Spleen (tissue), 11 donors: Measurements from ENCODE around the gene GPC3. TPM values are rescaled to one million over a fixed set of nuclear protein-coding genes. Genes with fewer than 3 reads are reported as not detected.

Experiments
- DNase-seq: peaks from one replicate; pipeline ENCODE4 v3.0.0-alpha.2; 2020
- H3K27ac ChIP-seq, 8 donors: fragments of 200-600 bp; sonication (generic) in 7 of 8; 1 replicate in 4 of 8; 2 replicates in 4 of 8; pipeline versions ENCODE4 v1.5.0 to v1.8.0; 2016 to 2021; ENCODE audit warnings: inconsistent platforms in 4 of 8, mild to moderate bottlenecking in 4 of 8, moderate library complexity in 1 of 8
- H3K27me3 ChIP-seq, 7 donors: fragments of 200-600 bp; sonication (generic) in 6 of 7; replicated peaks in 1 of 7; 1 replicate in 4 of 7; 2 replicates in 3 of 7; pipeline versions ENCODE4 v1.5.0 to v1.8.0; 2016 to 2021; ENCODE audit warnings: inconsistent platforms in 3 of 7, mild to moderate bottlenecking in 1 of 7
- H3K36me3 ChIP-seq, 6 donors: fragments of 200-600 bp; sonication (generic) in 5 of 6; 1 replicate in 4 of 6; 2 replicates in 2 of 6; pipeline versions ENCODE4 v1.5.0 to v1.8.0; 2016 to 2021; ENCODE audit warnings: inconsistent platforms in 2 of 6
- H3K4me1 ChIP-seq, 6 donors: fragments of 200-600 bp; sonication (generic) in 5 of 6; 1 replicate in 3 of 6; 2 replicates in 3 of 6; pipeline versions ENCODE4 v1.5.0 to v1.8.0; 2016 to 2021; ENCODE audit warnings: inconsistent platforms in 3 of 6
- H3K4me3 ChIP-seq, 8 donors: fragments of 200-600 bp; sonication (generic) in 7 of 8; 1 replicate in 4 of 8; 2 replicates in 4 of 8; pipeline versions ENCODE4 v1.5.0 to v1.8.0; 2016 to 2021; ENCODE audit warnings: inconsistent platforms in 4 of 8, mild to moderate bottlenecking in 4 of 8, moderate library complexity in 2 of 8
- H3K9me3 ChIP-seq, 8 donors: fragments of 200-600 bp; sonication (generic) in 7 of 8; 1 replicate in 4 of 8; 2 replicates in 4 of 8; pipeline versions ENCODE4 v1.5.0 to v1.8.0; 2016 to 2021; ENCODE audit warnings: inconsistent platforms in 4 of 8
- POLR2A ChIP-seq, 3 donors: fragments of 450-650 bp; IDR thresholded peaks; one replicate each; pipeline ENCODE4 v1.5.1; 2017; ENCODE audit warnings: antibody characterized with exemption in 3 of 3, mild to moderate bottlenecking in 1 of 3
- POLR2AphosphoS5 ChIP-seq, 3 donors: sonication (generic); formaldehyde crosslinking; IDR thresholded peaks; one replicate each; pipeline ENCODE4 v1.5.1; 2017; ENCODE audit warnings: antibody characterized with exemption in 3 of 3
- WGBS, 5 donors: extraction: QIAGEN DNeasy Blood & Tissue Kit in 3 of 5; methylation state at CpG; one replicate each; pipeline versions ENCODE4 v1.1.5 to v1.1.7; 2013 to 2018; 5-methylcytosine and 5-hydroxymethylcytosine counted together
- intact Hi-C: fragments of 100-400 bp; cut with DNase I; formaldehyde crosslinking; loops from one replicate; pipeline ENCODE4 v1.15.0; 2023; ENCODE audit warnings: low total_unique reads
- polyA plus RNA-seq, 3 donors: library from polyadenylated mRNA; stranded (reverse); fragments of 200-250 nt; gene quantifications; one replicate each; pipeline ENCODE4 v1.2.1, GENCODE V29; 2013
- total RNA-seq, 7 donors: library from RNA; depleted of rRNA in 3 of 7; stranded (reverse); fragments of >200 nt in 3 of 7; fragmentation: NEBNext Ultra II Directional in 4 of 7; extraction: Animal tissue kit (Norgen Biotek cat#: 25700) in 4 of 7; gene quantifications; one replicate each; pipeline versions ENCODE4 v1.1.0 to v1.2.1, GENCODE V29; 2016 to 2021
- TF ChIP-seq, protein P1 (sequence below), 11 experiments: fragments of 200-600 bp in 7 of 11; fragments of 450-650 bp in 4 of 11; sonication (generic) in 4 of 11; IDR thresholded peaks in 8 of 11; conservative IDR thresholded peaks in 3 of 11; 1 replicate in 7 of 11; 2 replicates in 4 of 11; pipeline versions ENCODE4 v1.4.0 to v1.8.0; 2016 to 2021; ENCODE audit warnings: antibody characterized with exemption in 11 of 11, inconsistent platforms in 4 of 11, mild to moderate bottlenecking in 1 of 11
- donor health status: healthy with polysubstance abuse.
- donor health status: DM: no; HTN: no; CAD: no; lungs with moderate emphysema.
- donor health status: DM: no; HTN: no; CAD: no.
- donor health status: Bipolar disorder and iron deficiency.
- donor health status: healthy.
- donor health status: DM: no; HTN: no; CAD: no.
- donor health status: DM: yes; HTN: yes; CAD: no.

The GPC3 gene
- total and polyA plus RNA-seq, 10 donors = 0.41 to 3.3 (median 1.5) TPM

GRCh38 chrX:133840415-133840814, 145.0 kb downstream of the GPC3 start:
- H3K27ac ChIP-seq = no peak overlapping the region

GRCh38 chrX:133838761-133839676, 146.4 kb downstream of the GPC3 start:
- no peak for DNase-seq
- Histone ChIP-seq H3K27me3 (no peaks in the 10 kb centered on the region), H3K4me1 (no peaks in the 10 kb centered on the region), H3K36me3 (no peaks in the 10 kb centered on the region), H3K27ac (no peak overlapping the region), H3K9me3 (no peaks in the 10 kb centered on the region), H3K4me3 (no peak overlapping the region)
- intact Hi-C loops = no loop called here
- 64 to 86% (median 68%) methylated on average over 3 to 5 of the region's 5 CpGs for WGBS, 5 donors
- TF ChIP-seq, protein P1, sequence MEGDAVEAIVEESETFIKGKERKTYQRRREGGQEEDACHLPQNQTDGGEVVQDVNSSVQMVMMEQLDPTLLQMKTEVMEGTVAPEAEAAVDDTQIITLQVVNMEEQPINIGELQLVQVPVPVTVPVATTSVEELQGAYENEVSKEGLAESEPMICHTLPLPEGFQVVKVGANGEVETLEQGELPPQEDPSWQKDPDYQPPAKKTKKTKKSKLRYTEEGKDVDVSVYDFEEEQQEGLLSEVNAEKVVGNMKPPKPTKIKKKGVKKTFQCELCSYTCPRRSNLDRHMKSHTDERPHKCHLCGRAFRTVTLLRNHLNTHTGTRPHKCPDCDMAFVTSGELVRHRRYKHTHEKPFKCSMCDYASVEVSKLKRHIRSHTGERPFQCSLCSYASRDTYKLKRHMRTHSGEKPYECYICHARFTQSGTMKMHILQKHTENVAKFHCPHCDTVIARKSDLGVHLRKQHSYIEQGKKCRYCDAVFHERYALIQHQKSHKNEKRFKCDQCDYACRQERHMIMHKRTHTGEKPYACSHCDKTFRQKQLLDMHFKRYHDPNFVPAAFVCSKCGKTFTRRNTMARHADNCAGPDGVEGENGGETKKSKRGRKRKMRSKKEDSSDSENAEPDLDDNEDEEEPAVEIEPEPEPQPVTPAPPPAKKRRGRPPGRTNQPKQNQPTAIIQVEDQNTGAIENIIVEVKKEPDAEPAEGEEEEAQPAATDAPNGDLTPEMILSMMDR (IDR thresholded peaks at IDR 0.05 in 8 of 11, conservative IDR thresholded peaks at IDR 0.05 in 3 of 11) = peak in 9 of 11 experiments; percentile 20 to 66 (median 45)
- TF ChIP-seq POLR2A (IDR thresholded peaks at IDR 0.05) = no peak
- no peak for TF ChIP-seq POLR2AphosphoS5 (IDR thresholded peaks at IDR 0.05)

More at GRCh38 chrX:133840415-133840814, 145.0 kb downstream of the GPC3 start:
- no peak overlapping the region for H3K4me3 ChIP-seq
- H3K4me1 ChIP-seq = no peaks in the 10 kb centered on the region
- TF ChIP-seq POLR2AphosphoS5 (IDR thresholded peaks at IDR 0.05) (no peak), POLR2A (IDR thresholded peaks at IDR 0.05) (no peak)
- TF ChIP-seq, protein P1 (IDR thresholded peaks at IDR 0.05 in 8 of 11, conservative IDR thresholded peaks at IDR 0.05 in 3 of 11) = no peak
- H3K36me3 ChIP-seq = no peaks in the 10 kb centered on the region
- WGBS, 5 donors = 93 to 100% (median 97%) methylated on average over 2 of the region's 2 CpGs
- no peak for DNase-seq
- no peaks in the 10 kb centered on the region for H3K27me3 ChIP-seq
- intact Hi-C loops = no loop called here
- no peaks in the 10 kb centered on the region for H3K9me3 ChIP-seq

GRCh38 chrX:133837091-133837490, 148.3 kb downstream of the GPC3 start:
- WGBS, 5 donors = 38 to 81% (median 75%) methylated on average over 2 of the region's 2 CpGs

GRCh38 chrX:133836561-133836960, 148.8 kb downstream of the GPC3 start:
- Histone ChIP-seq H3K36me3 (no peaks in the 10 kb centered on the region), H3K27ac (no peak overlapping the region), H3K4me1 (no peaks in the 10 kb centered on the region), H3K9me3 (no peaks in the 10 kb centered on the region), H3K27me3 (no peaks in the 10 kb centered on the region), H3K4me3 (no peak overlapping the region)
- WGBS, 5 donors = 74 to 96% (median 85%) methylated on average over 3 of the region's 3 CpGs
- no peak for DNase-seq
- TF ChIP-seq POLR2AphosphoS5 (IDR thresholded peaks at IDR 0.05) = no peak
- no peak for TF ChIP-seq POLR2A (IDR thresholded peaks at IDR 0.05)
- TF ChIP-seq, protein P1 (IDR thresholded peaks at IDR 0.05 in 8 of 11, conservative IDR thresholded peaks at IDR 0.05 in 3 of 11) = no peak
- intact Hi-C loops = no loop called here

More at GRCh38 chrX:133837091-133837490, 148.3 kb downstream of the GPC3 start:
- H3K4me1 ChIP-seq = no peaks in the 10 kb centered on the region
- intact Hi-C loops = no loop called here
- TF ChIP-seq POLR2A (IDR thresholded peaks at IDR 0.05) (no peak), POLR2AphosphoS5 (IDR thresholded peaks at IDR 0.05) (no peak)
- TF ChIP-seq, protein P1 (IDR thresholded peaks at IDR 0.05 in 8 of 11, conservative IDR thresholded peaks at IDR 0.05 in 3 of 11) = no peak
- no peaks in the 10 kb centered on the region for H3K9me3 ChIP-seq
- no peak overlapping the region for H3K27ac ChIP-seq
- H3K36me3 ChIP-seq = no peaks in the 10 kb centered on the region
- H3K27me3 ChIP-seq = no peaks in the 10 kb centered on the region
- no peak overlapping the region for H3K4me3 ChIP-seq
- no peak for DNase-seq
